ENCODE results near the gene DKK2. TPM values are rescaled to one million over a fixed set of nuclear protein-coding genes. Genes with fewer than 3 reads are reported as not detected.

DKK2 gene
- not detected in 2 replicates for total RNA-seq

GRCh38 chr4:107035819-107036583 is at the start of gene DKK2:
TSS of gene DKK2 (minus strand) at chr4:107036313. CDS start at chr4:107035591, 722 bp downstream.

Measured in myometrial cell (primary cell).